A673 (cell line): Measurements from ENCODE around the gene FOLR2. TPM values are rescaled to one million over a fixed set of nuclear protein-coding genes. Genes with fewer than 3 reads are reported as not detected.

ENCODE experiments used
- BruUV-seq: library from RNA; stranded (reverse); fragments of 400-500 nt; replicated peaks from 2 replicates; lab custom pipeline; 2021; lab: Mats Ljungman, UMichigan
- CTCF ChIA-PET: fragments of 300-600 bp; sonication (Branson Sonifier 250); formaldehyde crosslinking; loops from one replicate; lab custom pipeline; 2022; ENCODE audit warnings: antibody characterized with exemption; lab: Charles Lee
- POLR2A ChIA-PET: fragments of 300-600 bp; sonication (Branson Sonifier 250); formaldehyde crosslinking; loops from one replicate; lab custom pipeline; 2022; ENCODE audit warnings: antibody characterized with exemption; ENCODE audit not compliant: low non-redundant PET; lab: Charles Lee
- DNase-seq: peaks from one replicate; pipeline ENCODE4 v3.0.0-alpha.2; 2015; ENCODE audit warnings: low spot score
- H3K27ac ChIP-seq: fragments of 200-600 bp; sonication (generic); 2 replicates; pipeline ENCODE4 v1.5.1; 2016; ENCODE audit warnings: mixed run types, low read depth, mild to moderate bottlenecking, mixed read lengths, antibody characterized with exemption, low read length; ENCODE audit not compliant: poor library complexity, severe bottlenecking
- H3K27me3 ChIP-seq: fragments of 200-600 bp; sonication (generic); replicated peaks from 2 replicates; pipeline ENCODE4 v1.6.1; 2017; ENCODE audit warnings: mixed run types, low read depth, mild to moderate bottlenecking, mixed read lengths, antibody characterized with exemption, low read length; ENCODE audit not compliant: insufficient read depth, poor library complexity
- H3K36me3 ChIP-seq: fragments of 200-600 bp; sonication (generic); 2 replicates; pipeline ENCODE4 v1.6.1; 2016; ENCODE audit warnings: mixed run types, mild to moderate bottlenecking, mixed read lengths, antibody characterized with exemption, low read length; ENCODE audit not compliant: insufficient read depth, poor library complexity, severe bottlenecking
- H3K4me1 ChIP-seq: fragments of 200-600 bp; sonication (generic); 2 replicates; pipeline ENCODE4 v1.6.1; 2017; ENCODE audit warnings: mixed run types, mild to moderate bottlenecking, mixed read lengths, antibody characterized with exemption, low read length; ENCODE audit not compliant: insufficient read depth, poor library complexity, severe bottlenecking
- H3K4me3 ChIP-seq: fragments of 200-600 bp; sonication (generic); 2 replicates; pipeline ENCODE4 v1.5.1; 2016; ENCODE audit warnings: low read depth, mixed run types, mild to moderate bottlenecking, mixed read lengths, low read length; ENCODE audit not compliant: poor library complexity, severe bottlenecking
- H3K9me3 ChIP-seq: fragments of 200-600 bp; sonication (generic); 2 replicates; pipeline ENCODE4 v1.6.1; 2016; ENCODE audit warnings: mixed run types, low read depth, mild to moderate bottlenecking, mixed read lengths, antibody characterized with exemption, low read length; ENCODE audit not compliant: poor library complexity, severe bottlenecking
- EZH2 ChIP-seq: fragments of 200-600 bp; sonication (generic); IDR thresholded peaks from 2 replicates; pipeline ENCODE4 v1.6.1; 2017; ENCODE audit warnings: borderline replicate concordance, low read depth, mild to moderate bottlenecking, mixed read lengths, antibody characterized with exemption, low read length; ENCODE audit not compliant: poor library complexity, severe bottlenecking
- intact Hi-C: fragments of 100-400 bp; cut with micrococcal nuclease; formaldehyde crosslinking; loops from one replicate; pipeline ENCODE4 v1.10.0; 2022; ENCODE audit not compliant: unreplicated experiment
- total RNA-seq: library from RNA; stranded (reverse); gene quantifications from 2 replicates; pipeline ENCODE4 v1.2.3, GENCODE V29; 2021
- TF ChIP-seq, protein P1 (sequence below): fragments of 300-800, 200-600 bp; sonication (generic); conservative IDR thresholded peaks from 2 replicates; pipeline ENCODE4 v1.5.1; 2017; ENCODE audit warnings: low read depth, mild to moderate bottlenecking, antibody characterized with exemption, low read length, moderate library complexity, mixed read lengths

Gene FOLR2
- total RNA-seq, 1 experiment from 2014 or later = not detected

DNA sequence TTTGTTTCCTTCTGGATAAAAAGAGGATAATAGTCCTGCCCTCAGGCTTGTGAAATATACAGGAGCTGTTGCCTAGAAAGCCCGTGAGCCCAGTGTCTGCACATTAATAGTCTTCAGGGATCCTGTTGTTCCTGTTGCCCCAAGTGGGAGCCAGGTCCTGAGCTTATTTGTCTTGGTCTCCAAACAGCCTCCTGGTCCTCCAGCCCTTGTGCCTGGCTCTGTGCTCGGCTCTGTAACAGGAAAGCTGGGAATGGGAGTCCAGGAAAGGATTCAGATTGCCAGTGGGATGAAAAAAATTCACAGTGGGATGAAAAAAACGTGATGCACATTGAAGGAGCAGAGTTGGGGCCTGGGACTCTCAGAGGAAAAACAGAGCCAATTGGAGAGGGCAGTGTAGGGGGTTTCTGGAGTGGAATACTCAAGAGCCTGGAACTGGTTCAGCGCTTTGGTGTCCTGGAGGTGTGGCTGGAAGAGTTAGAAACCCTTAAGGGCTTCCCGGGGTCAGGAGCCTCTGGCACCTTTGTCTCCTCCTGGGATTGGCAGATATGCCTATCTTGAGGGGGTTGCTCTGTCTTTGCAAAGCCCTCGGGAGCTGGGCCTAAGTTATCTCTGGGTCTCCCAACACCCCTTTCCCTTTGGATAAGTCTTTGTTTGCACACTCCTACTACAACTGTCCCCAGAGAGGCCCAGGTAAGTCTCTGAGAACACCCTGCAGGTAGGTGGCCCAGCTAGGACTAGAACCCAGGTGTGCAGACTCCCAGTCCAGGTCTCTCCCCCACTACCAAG is 5.7 kb downstream of the FOLR2 start:
- no peak for DNase-seq
- Histone ChIP-seq H3K9me3 (no peaks in the 10 kb centered on the region), H3K4me1 (peaks cover 10% of the 10 kb centered on the region), H3K36me3 (no peaks in the 10 kb centered on the region), H3K27me3 (no peaks in the 10 kb centered on the region), H3K27ac (peak overlapping the region; percentile 78), H3K4me3 (peak overlapping the region; percentile 79)
- BruUV-seq = no TSS peak
- intact Hi-C loops = loop anchor here (5.0 kb wide), 1 partner anchor 110 kb away; the partner anchor contains the start of gene ANAPC15
- CTCF ChIA-PET = interaction anchor here (0.5 kb wide), 1 partner anchor 35 kb away, joined by 3 read pairs; no protein-coding TSS in a partner anchor
- no peak for TF ChIP-seq EZH2
- TF ChIP-seq, protein P1, sequence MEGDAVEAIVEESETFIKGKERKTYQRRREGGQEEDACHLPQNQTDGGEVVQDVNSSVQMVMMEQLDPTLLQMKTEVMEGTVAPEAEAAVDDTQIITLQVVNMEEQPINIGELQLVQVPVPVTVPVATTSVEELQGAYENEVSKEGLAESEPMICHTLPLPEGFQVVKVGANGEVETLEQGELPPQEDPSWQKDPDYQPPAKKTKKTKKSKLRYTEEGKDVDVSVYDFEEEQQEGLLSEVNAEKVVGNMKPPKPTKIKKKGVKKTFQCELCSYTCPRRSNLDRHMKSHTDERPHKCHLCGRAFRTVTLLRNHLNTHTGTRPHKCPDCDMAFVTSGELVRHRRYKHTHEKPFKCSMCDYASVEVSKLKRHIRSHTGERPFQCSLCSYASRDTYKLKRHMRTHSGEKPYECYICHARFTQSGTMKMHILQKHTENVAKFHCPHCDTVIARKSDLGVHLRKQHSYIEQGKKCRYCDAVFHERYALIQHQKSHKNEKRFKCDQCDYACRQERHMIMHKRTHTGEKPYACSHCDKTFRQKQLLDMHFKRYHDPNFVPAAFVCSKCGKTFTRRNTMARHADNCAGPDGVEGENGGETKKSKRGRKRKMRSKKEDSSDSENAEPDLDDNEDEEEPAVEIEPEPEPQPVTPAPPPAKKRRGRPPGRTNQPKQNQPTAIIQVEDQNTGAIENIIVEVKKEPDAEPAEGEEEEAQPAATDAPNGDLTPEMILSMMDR = no peak
- POLR2A ChIA-PET = no interaction called here

DNA sequence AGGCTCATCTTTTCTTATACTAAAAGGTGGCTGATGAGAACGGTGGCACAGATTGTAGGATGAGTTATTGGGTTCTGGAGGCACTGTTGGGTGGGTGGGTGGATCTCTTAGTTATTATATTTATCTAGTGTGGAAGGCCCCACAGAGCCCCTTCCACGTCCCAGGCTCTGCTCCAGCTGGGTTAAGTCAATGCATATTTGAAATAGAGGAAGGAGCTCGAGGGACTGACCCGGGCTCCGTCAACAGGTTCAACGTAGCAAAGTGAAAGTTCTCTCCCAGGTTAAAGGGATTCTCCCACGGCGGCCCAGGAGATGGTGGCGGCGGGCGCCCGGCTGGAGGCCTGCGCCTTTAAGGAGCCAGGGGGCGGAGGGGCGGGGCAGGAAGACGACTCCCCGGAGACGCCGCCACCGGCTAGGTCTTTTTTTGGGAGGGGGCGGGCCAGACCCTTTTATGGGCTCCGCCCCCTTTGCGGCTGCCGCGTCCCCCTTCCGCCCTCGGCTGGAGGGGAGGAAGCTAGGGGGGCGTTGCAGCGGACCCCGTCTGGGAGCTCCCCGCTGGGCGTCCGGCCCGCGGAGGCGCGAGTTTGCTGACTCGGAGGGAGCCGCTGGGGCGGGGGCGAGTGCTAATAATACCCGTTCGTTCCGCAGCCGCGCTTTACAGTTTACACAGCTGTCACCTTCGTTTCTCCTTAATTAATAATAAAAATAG is 6.5 kb downstream of the FOLR2 start:
- peak; percentile 97 for DNase-seq
- H3K27ac ChIP-seq = peak overlapping the region; percentile 78
- POLR2A ChIA-PET = no interaction called here
- H3K36me3 ChIP-seq = peaks cover 2% of the 10 kb centered on the region
- BruUV-seq = no TSS peak
- H3K9me3 ChIP-seq = no peaks in the 10 kb centered on the region
- intact Hi-C loops = loop anchor here (5.0 kb wide), 1 partner anchor 111 kb away; the partner anchor contains the start of gene ANAPC15
- no peaks in the 10 kb centered on the region for H3K27me3 ChIP-seq
- no peak for TF ChIP-seq EZH2
- TF ChIP-seq, protein P1 = no peak
- peak overlapping the region; percentile 79 for H3K4me3 ChIP-seq
- H3K4me1 ChIP-seq = peaks cover 10% of the 10 kb centered on the region
- CTCF ChIA-PET = interaction anchor here (0.5 to 0.6 kb wide), 4 partner anchors 14 to 195 kb away, joined by 3 to 7 read pairs (median 4); no protein-coding TSS in a partner anchor

DNA sequence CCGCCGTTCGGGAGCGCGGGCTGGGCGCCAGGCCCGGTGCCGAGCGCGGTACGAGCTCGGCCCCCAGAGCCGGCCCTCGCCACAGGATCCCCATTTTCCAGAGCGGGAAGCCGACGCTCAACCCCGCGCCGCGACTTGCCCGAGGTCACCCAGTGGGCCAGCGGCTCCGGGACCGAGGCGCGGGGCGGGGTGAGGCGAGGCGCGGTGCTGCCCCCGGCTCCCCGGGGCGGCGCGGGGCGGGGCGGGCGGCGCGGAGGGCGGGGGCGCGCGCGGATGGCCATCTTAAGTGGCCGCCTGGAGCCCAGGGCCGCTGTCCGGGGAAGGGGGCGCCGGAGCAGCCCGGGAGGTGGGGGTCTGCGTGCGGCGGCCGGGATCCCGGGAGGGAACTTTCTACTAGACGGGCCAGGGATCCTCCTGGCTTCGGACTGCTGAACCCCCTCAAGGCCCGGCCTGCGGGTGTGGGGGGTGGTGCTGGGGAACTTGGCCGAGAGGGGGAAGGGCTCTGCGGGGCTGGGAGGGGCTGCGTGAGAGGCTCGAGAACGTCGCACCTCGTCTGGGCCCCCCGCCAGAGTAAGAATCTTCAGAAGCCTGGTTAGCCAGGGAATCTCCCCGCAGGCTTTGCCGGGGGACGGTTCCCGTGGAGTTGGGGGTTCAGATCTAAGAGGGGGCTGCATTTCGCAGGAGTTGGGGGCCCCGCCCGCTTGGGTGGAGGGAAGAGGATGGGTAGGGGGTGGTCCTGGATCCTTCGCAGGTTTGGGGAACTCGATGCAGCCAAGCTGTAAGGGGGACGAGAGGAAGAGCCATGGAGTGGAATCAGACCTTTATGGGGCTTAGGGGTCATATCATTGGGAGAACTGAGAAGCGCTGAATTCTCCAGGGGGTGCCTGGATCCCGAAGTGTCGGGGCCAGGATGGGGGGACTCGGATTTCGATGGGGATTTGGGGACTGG is 7.3 kb downstream of the FOLR2 start:
- BruUV-seq = no TSS peak
- H3K27ac ChIP-seq = peak overlapping the region; percentile 78
- peak; percentile 67 for DNase-seq

More for the DNA sequence above, 7.3 kb downstream of the FOLR2 start:
- Histone ChIP-seq H3K4me1 (peaks cover 10% of the 10 kb centered on the region), H3K9me3 (no peaks in the 10 kb centered on the region), H3K27me3 (no peaks in the 10 kb centered on the region), H3K4me3 (peak overlapping the region; percentile 79), H3K36me3 (peaks cover 9% of the 10 kb centered on the region)
- ChIA-PET POLR2A (no interaction called here), CTCF (interaction anchor here (0.5 to 0.6 kb wide), 2 partner anchors 36 to 80 kb away, joined by 5 to 7 read pairs; no protein-coding TSS in a partner anchor)
- intact Hi-C loops = loop anchor here (5.0 kb wide), 1 partner anchor 112 kb away; the partner anchor contains the start of gene ANAPC15
- TF ChIP-seq, protein P1 = no peak
- no peak for TF ChIP-seq EZH2
